ENCODE data around the gene NPBWR2.
"Not testable (repeated sequence)": the region's sequence is repeated elsewhere in the genome, so short reads cannot be mapped to it uniquely, and the experiment has no call there.

Gene NPBWR2

DNA sequence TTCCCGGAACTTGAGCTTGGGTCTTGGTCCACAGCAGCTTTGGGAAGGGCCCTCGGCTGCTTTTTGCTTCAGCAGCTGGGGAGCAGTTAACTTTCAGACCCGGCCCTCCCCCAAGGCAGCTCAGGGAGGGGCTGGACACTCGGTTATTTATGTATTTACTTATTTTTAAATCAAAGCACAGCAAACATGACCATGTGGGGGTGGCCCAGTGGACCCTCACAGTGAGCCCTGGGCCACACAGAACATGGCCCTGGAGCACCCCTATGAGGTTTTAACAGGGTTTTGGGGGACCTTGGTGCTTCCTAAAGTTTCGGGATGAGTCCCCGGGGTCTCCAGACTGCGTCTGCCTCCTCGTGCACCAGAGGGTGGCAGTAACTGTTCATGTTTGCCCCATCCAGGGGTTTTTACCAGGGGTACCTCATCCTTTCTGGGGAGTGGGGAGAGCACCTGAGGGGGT lies 26.6 kb upstream of the NPBWR2 start:
- no peak overlapping the region for H3K27ac ChIP-seq
- no peak; the same call in 1 of the 2 replicates for TF ChIP-seq CTCF (conservative IDR thresholded peaks at IDR 0.05)
- no peak for TF ChIP-seq ZFX (IDR thresholded peaks at IDR 0.05)

- TF ChIP-seq ZFX (IDR thresholded peaks at IDR 0.05) (no peak), CTCF (conservative IDR thresholded peaks at IDR 0.05) (peak; percentile 41)
Observed at GRCh38 chr20:64131406-64131805, 24.0 kb upstream of the NPBWR2 start.

DNA sequence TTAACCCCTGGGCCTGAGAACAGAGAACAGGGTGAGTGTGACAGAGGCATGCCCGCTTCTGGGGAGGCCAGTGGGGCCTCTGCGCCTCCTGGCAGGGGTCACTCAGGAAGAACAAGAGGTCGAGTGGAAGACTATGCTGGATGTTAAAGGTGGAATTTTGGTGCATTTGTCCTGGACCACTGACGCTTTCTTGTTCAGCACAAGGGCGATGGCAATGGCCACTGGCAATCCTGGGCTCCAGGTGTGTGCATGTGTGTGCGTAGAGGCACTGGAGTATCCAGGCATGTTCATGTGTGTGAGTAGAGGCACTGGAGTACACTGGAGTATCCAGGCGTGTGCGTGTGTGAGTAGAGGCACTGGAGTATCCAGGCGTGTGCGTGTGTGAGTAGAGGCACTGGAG lies 23.5 kb upstream of the NPBWR2 start:
- no peak for TF ChIP-seq CTCF (conservative IDR thresholded peaks at IDR 0.05)
- TF ChIP-seq ZFX (IDR thresholded peaks at IDR 0.05) = no peak
- no peak overlapping the region for H3K27ac ChIP-seq

More at GRCh38 chr20:64131406-64131805, 24.0 kb upstream of the NPBWR2 start:
- H3K27ac ChIP-seq = no peak overlapping the region

DNA sequence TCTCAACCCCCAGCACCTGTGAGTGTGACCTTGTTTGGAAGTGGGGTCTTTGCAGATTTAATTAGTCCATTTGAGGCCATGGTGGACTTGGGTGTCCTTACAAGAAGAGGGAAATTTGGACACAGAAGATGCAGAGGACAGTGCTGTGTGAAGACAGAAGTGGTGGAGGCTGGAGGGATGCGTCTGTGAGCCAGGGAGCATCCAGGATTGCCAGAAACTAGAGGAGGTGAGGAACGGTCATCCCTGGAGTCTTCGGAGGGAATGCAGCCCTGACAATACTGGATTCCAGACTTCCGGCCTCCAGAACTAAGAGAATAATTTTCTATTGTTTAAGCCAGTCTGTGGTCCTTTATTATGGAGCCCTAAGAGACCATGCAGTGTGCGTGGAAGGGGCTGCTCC lies 22.9 kb upstream of the NPBWR2 start:
- TF ChIP-seq CTCF (conservative IDR thresholded peaks at IDR 0.05) (no peak), ZFX (IDR thresholded peaks at IDR 0.05) (no peak)
- H3K27ac ChIP-seq = no peak overlapping the region

GRCh38 chr20:64129146-64129782 lies 21.9 kb upstream of the NPBWR2 start:
- H3K27ac ChIP-seq = no peak overlapping the region
- no peak for TF ChIP-seq CTCF (conservative IDR thresholded peaks at IDR 0.05)
- no peak for TF ChIP-seq ZFX (IDR thresholded peaks at IDR 0.05)

DNA sequence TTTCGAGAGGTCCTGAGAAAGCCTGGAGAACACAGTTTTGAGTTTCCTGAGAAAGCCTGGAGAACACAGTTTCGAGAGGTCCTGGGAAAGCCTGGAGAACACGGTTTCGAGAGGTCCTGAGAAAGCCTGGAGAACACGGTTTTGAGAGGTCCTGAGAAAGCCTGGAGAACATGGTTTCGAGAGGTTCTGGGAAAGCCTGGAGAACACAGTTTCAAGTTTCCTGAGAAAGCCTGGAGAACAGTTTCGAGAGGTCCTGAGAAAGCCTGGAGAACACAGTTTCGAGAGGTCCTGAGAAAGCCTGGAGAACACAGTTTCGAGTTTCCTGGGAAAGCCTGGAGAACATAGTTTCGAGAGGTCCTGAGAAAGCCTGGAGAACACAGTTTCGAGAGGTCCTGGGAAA lies 16.2 kb upstream of the NPBWR2 start:
- H3K27ac ChIP-seq = not testable (repeated sequence)

GRCh38 chr20:64122927-64123326 lies 15.6 kb upstream of the NPBWR2 start:
- H3K27ac ChIP-seq = not testable (repeated sequence)

DNA sequence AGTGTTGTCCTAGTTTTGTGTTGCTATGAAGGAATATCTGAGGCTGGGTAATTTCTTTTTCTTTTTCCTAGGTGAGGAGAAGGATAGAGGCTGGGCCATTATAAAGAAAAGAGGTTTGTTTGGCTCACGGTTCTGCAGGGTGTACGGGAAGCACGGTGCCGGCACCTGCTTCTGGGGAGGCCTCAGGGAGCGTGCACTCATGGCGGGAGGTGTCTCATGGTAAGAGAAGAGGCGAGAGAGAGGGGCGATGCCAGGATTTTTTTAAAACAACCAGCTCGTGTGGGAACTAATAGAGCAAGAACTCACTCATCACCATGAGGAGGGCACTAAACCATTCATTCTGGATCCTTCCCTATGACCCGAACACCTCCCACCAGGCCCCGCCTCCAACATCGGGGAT lies 14.2 kb upstream of the NPBWR2 start:
- no peak overlapping the region for H3K27ac ChIP-seq
- TF ChIP-seq ZFX (IDR thresholded peaks at IDR 0.05) = no peak
- TF ChIP-seq CTCF (conservative IDR thresholded peaks at IDR 0.05) = no peak
